Astrocyte of the cerebellum (primary cell): ENCODE data around the gene LNP1.

ENCODE experiments used
- DNase-seq: peaks from one replicate; pipeline ENCODE4 v3.0.0-alpha.2; 2011; ENCODE audit warnings: low read depth
- H3K4me3 ChIP-seq: 2 replicates; pipeline ENCODE4 v1.5.1; 2011; ENCODE audit warnings: mild to moderate bottlenecking, low read depth, low read length, moderate library complexity
- in situ Hi-C: cut with HindIII; loops from 2 replicates; pipeline ENCODE4 v1.10.0; 2017; ENCODE audit warnings: low sequenced_read_pairs
- TF ChIP-seq, protein P1 (sequence below): IDR thresholded peaks from 2 replicates; pipeline ENCODE4 v1.5.1; 2012; ENCODE audit warnings: low read length, low read depth, moderate library complexity, mild to moderate bottlenecking; ENCODE audit errors: missing control alignments

The LNP1 gene

DNA sequence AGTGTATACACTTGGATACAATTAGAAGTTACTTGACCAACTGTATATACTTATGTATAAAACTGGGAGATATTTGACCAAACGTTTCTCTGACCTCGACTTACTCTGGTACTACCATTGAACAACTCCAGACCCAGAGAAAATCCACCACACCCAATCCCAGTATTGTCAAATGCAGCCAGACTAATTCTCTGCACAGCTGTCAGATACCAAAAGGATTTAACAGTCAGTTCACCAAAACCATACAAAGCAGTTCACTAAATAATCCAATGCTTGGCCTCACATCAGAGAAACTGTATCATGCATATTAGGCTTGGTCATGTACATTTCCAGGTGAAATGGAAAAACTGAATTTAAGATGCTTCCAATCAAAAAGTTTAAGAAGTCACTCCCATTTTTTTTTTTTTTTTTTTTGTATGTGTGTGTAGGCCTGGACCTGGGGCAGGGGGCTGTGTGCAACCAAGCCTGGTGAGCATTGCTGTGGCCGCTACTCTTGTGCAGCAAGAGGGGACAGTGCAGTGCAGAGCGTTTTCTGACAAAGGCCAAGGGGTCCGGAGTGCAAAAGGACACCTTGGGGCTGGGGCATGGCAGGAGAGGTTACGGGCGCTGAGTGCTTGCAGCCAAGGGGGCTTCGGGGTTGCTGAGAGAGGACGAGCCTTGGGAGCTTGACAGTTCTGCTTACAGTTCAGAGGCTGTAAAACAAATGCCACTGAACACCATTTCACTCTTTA is 1.8 kb upstream of the LNP1 start:
- H3K4me3 ChIP-seq = peak overlapping the region; percentile 86
- TF ChIP-seq, protein P1, sequence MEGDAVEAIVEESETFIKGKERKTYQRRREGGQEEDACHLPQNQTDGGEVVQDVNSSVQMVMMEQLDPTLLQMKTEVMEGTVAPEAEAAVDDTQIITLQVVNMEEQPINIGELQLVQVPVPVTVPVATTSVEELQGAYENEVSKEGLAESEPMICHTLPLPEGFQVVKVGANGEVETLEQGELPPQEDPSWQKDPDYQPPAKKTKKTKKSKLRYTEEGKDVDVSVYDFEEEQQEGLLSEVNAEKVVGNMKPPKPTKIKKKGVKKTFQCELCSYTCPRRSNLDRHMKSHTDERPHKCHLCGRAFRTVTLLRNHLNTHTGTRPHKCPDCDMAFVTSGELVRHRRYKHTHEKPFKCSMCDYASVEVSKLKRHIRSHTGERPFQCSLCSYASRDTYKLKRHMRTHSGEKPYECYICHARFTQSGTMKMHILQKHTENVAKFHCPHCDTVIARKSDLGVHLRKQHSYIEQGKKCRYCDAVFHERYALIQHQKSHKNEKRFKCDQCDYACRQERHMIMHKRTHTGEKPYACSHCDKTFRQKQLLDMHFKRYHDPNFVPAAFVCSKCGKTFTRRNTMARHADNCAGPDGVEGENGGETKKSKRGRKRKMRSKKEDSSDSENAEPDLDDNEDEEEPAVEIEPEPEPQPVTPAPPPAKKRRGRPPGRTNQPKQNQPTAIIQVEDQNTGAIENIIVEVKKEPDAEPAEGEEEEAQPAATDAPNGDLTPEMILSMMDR = no peak
- in situ Hi-C loops = no loop called here
- no peak for DNase-seq

DNA sequence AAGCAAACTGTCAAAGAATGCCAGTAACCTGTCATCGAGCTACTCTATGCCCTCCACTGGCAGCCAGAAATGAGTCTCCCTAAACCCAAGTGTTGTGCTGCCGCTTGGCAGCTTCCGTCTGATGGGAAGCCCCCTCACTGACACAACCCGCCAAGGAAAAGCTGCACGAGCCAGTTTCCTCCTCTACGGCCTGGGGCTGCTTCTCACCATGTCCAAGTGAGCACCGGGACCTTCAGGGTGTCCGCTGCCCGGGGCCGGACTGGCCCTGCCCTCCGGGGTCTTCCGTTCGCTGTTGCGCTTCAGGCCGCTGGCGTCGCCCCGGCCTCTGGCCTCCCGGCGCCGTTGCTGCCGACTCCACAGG is 940 bp upstream of the LNP1 start:
- in situ Hi-C loops = no loop called here
- no peak for DNase-seq
- peak overlapping the region; percentile 86 for H3K4me3 ChIP-seq
- TF ChIP-seq, protein P1 = no peak

DNA sequence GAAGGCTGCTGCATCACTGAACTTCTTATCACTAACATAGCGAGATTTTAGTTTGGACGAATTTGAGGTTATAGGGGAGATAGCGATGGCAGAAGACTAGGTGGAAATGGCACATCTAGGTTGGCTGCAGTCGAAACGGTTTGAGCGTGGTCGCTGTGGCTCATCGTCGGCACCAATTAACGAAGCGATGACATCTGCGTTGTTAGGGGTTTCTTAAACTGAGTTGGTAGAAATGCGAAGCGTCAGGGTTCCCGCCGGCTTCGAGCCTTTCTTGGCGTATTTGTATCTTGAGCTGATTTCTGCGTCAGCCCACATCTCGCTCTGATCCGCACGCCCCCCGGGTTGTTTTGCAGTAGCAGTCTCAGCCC is 319 bp downstream of the LNP1 start:
- no peak for DNase-seq
- TF ChIP-seq, protein P1 = no peak
- peak overlapping the region; percentile 86 for H3K4me3 ChIP-seq
- in situ Hi-C loops = no loop called here

DNA sequence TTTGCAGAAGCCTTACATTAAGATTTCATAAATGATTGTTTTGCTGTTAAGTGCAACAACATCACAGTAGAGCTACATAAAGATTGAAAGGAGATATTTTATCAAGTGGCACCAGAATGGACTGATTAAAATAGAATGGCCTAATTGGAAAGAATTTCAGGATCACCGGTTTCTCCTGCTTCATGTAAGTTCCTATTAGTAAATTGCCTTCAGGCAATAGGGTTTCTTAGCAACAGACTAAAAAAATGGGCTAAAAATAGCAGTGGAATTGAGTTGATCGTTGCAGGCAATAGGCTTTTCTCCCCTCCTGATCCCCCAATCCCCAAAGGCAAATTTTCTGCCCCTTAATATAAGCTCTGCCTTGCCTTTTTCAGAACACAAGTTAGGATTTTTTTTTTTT is 917 bp downstream of the LNP1 start:
- no peak for DNase-seq
- in situ Hi-C loops = no loop called here
- H3K4me3 ChIP-seq = peak overlapping the region; percentile 86
- TF ChIP-seq, protein P1 = no peak

DNA sequence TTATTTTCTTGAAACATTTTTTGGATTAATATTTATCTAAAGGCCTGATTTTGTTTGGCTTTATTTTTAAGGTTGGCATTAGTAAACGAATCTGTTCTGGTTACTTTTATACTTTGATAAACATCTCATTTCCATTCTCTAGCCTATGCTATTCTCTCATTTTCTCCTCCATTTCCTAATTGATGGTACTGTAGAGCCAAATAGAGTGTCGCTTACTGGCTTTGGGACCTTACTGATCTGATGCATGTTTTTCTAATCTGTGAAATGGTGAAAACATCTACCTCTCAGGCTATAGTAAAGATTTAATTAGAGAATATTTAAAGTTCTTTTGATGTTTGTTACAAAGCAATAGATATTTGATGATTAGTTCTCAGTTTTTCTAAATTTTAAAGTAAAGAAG is 1.6 kb downstream of the LNP1 start:
- TF ChIP-seq, protein P1 = no peak
- DNase-seq = no peak
- peak overlapping the region; percentile 86 for H3K4me3 ChIP-seq
- in situ Hi-C loops = no loop called here

DNA sequence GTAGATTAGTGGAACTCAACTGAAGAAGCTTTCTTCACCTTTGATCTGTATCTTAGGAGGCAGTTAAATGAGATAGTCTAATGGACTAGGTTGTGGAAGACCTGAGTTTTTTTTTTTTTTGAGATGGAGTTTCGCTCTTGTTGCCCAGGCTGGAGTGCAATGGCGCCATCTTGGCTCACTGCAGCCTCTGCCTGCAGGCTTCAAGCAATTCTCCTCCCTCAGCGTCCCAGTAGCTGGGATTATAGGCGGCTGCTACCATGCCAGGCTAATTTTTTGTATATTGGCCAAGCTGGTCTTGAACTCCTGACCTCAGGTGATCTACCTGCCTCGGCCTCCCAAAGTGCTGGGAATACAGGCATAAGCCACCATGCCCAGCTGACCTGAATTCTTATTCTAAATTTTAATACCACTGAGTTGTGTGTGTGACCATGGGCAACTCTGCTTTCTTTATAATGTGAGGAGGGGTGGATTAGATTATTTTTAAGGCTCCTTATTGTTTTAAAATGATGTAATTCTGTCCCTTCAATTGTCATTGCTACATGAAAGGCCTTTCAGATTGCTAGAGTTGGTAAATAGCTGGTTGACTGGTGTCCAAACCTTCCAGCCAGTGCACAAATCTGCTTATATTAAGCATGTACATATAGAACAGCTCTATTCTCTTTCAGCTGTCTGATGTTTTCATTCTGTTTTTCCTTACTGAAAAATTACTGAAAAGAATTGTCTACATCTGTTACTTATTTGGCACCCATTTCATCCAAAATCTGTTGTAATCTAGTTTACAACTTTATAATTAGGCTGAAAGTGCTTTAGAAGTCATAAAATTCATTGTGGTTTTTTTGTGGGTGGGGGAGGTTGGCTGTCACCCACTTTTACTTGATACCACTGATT is 2.3 kb downstream of the LNP1 start:
- in situ Hi-C loops = no loop called here
- TF ChIP-seq, protein P1 = no peak

More for the DNA sequence above, 2.3 kb downstream of the LNP1 start:
- peak overlapping the region; percentile 86 for H3K4me3 ChIP-seq
- no peak for DNase-seq
